Hematopoietic multipotent progenitor cell treated with erythropoietin and hydrocortisone succinate and interleukin-3 and kit ligand, for 6 days (in vitro differentiated cells): ENCODE results near the gene BANP.
"Not testable (repeated sequence)": the region's sequence is repeated elsewhere in the genome, so short reads cannot be mapped to it uniquely, and the experiment has no call there.

ENCODE experiments used
- DNase-seq: peaks from one replicate; pipeline ENCODE4 v3.0.0-alpha.2; 2015

The BANP gene, protein sequence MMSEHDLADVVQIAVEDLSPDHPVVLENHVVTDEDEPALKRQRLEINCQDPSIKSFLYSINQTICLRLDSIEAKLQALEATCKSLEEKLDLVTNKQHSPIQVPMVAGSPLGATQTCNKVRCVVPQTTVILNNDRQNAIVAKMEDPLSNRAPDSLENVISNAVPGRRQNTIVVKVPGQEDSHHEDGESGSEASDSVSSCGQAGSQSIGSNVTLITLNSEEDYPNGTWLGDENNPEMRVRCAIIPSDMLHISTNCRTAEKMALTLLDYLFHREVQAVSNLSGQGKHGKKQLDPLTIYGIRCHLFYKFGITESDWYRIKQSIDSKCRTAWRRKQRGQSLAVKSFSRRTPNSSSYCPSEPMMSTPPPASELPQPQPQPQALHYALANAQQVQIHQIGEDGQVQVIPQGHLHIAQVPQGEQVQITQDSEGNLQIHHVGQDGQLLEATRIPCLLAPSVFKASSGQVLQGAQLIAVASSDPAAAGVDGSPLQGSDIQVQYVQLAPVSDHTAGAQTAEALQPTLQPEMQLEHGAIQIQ

DNA sequence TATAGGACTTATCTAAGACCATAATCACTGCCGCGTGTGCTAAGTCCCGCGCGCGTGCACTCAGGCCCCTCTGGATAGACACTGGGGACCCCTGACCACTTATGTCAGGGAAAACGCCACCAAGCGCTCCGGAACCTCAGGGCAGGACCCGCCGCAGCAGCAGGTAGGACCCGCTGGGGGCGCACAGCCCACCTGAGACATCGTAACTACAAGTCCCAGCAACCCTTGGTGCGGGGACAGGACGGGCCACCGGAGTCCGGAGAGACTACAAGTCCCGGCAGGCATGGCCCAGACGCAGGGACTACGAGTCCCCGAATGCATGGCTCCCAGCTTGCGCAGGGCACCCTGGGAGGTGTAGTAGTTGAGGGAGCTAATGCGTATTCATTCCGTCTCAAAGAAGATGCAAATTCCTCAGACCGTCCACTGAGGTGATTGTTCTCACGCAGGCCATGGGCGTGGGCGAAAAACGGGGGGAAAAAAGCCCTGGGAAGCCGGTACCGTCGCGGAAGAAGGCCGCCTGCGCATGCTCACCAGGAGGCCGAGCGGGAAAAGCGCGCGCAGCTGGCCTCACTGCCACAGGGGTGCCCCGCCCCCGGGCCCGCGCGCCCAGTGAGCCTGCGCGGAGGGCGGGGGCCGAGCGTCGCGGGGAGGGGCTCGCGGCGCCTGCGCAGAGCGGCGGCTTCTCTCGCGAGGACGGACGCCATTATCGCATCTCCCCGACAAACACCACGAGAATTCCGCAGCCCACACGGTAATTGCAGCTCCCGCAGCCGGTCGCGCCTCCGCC is at the start of gene BANP:
BANP (plus strand) TSS at position 670 of the 787 bp plus-strand sequence. CDS start 23,682 bp downstream, outside the sequence.
- DNase-seq, result peak; percentile 99

DNA sequence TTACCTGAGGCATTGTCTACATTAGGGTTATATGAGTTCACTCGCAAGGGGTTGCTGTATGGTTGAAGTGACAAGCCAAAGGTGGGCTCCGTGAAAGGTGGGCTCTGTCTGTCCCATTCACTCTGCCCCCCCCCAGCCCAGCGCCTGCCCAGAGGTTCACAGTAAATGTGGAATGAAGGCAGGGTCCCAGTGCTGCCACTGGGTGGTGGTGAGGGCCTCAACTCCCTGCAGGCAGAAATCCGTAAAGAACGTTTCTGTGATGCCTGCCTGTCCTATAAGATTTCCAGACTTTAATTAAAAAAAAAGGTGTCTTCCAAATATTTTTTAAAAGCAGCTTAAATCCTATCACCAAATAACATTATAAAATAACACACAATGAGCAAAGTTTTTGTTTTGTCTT is 46.3 kb upstream of the BANP start:
- not testable (repeated sequence) for DNase-seq

GRCh38 chr16:87905521-87905920 is 45.7 kb upstream of the BANP start:
- DNase-seq, result not testable (repeated sequence)

GRCh38 chr16:87908101-87908500 is 43.1 kb upstream of the BANP start:
- DNase-seq, result not testable (repeated sequence)

- peak; percentile 72 for DNase-seq
Observed at GRCh38 chr16:87909203-87909935, 41.9 kb upstream of the BANP start.

GRCh38 chr16:87911106-87911763 is 40.0 kb upstream of the BANP start:
- not testable (repeated sequence) for DNase-seq

DNA sequence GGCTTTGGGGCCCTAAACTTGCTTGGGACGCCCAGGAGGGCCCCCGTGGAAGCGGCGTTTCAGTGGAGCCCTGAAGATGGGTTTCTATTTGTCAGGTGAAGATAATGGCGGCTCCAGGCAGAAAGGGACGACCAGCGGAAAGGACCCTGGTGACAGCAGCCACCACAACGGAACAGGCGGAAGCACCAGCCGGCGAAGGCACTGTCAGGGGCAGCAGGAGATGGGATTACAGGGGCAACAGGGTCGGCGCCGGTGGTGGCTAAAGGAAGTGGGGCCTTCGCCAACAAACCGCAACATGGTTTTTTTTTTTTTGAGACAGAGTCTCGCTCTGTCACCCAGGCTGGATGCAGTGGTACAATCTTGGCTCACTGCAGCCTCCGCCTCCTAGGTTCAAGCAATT is 38.5 kb upstream of the BANP start:
- DNase-seq, result not testable (repeated sequence)

DNA sequence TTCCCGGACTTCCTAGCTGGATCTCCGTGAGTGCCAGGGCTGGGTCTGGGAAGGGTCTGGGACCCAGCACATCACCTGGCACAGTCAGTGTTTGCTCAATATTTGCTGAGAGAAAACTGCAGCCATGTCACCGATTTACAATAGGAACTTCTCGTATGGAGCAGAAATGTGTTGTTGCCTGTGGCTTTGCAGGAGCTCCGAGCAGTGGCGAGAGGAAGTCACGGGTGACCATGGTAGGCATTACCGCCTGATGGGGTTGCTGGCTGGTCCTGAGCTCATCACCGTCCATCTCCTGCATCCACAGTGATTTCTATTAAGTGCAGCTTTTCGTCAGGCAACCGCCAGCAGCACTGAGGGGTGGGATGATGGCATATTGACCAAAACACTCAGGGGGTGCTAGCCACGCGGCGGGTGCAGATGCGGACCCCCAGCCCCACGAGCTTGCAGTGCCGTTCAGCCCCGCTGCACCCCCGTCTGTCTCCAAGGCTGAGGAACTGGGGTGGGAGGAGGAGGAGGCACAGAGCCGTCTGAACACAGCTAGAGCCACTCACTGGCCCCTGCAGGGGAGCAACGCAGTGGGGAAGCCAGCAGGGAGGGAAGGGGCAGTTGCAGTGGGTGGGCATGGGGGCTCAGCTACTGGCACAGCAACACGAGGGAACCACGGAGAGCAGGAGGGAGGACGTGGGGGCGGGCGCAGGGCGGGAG is 37.1 kb upstream of the BANP start:
- not testable (repeated sequence) for DNase-seq

DNA sequence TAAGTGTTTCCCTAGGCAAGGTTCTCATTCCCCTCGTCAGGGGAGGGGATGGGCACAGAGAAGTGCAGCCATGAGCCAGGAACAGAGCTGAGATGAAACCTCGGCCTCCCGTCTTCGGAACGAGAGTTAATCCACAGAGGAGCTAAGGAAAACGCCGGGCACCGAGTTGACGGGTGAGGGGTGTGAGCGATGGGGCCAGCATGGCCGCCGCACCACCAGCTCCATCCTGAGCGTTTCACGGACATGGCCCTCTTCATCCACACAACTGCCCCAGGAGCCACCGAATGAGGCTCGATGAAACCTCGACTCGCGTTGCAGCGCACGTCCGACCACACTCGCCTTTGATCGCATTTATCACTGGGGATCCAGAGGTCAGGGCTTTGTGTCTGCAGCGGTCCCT is 36.4 kb upstream of the BANP start:
- DNase-seq, result no peak

DNA sequence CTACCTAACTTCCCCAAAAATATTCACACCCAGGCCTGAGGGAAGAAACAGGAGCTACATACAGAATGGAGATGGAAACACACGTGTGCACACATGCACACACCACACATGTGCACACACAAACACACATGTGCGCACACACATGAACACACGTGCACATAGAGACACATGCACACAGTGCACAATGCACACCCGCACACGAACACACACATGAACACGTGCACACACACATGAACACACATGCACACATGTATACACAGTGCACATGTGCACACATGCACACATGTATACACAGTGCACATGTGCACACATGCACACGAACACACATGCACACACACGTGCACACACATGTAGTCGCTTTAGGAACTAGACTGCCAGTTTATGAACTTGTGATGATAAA is 33.7 kb upstream of the BANP start:
- no peak for DNase-seq

DNA sequence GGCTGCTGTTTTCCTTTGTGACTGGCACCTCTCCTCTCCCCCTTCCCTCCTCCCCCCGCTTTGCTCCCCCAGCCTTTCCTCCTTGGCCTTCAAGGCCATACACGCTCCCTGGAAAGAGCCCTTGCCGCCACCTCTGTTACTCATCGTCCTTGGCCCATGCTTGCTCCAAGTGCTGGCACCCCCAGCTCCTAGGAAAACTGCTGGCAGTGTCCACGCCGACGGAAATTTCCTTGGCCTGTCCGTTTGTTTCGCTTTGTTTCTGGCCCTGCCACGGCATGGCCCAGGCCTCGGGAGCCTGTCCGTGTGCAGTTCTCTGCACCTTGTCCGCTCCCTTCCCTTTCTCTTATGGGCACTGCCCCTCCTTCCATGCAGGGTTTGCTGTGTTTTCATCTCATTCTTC is 32.9 kb upstream of the BANP start:
- no peak for DNase-seq

- no peak for DNase-seq
Observed at GRCh38 chr16:87918866-87919680, 32.2 kb upstream of the BANP start.

- no peak for DNase-seq
Observed at GRCh38 chr16:87919681-87919994, 31.6 kb upstream of the BANP start.

GRCh38 chr16:87921236-87921773 is 29.9 kb upstream of the BANP start:
- DNase-seq, result no peak

- no peak for DNase-seq
Observed at GRCh38 chr16:87922250-87922871, 28.9 kb upstream of the BANP start.

GRCh38 chr16:87924041-87924810 is 27.0 kb upstream of the BANP start:
- DNase-seq, result no peak

DNA sequence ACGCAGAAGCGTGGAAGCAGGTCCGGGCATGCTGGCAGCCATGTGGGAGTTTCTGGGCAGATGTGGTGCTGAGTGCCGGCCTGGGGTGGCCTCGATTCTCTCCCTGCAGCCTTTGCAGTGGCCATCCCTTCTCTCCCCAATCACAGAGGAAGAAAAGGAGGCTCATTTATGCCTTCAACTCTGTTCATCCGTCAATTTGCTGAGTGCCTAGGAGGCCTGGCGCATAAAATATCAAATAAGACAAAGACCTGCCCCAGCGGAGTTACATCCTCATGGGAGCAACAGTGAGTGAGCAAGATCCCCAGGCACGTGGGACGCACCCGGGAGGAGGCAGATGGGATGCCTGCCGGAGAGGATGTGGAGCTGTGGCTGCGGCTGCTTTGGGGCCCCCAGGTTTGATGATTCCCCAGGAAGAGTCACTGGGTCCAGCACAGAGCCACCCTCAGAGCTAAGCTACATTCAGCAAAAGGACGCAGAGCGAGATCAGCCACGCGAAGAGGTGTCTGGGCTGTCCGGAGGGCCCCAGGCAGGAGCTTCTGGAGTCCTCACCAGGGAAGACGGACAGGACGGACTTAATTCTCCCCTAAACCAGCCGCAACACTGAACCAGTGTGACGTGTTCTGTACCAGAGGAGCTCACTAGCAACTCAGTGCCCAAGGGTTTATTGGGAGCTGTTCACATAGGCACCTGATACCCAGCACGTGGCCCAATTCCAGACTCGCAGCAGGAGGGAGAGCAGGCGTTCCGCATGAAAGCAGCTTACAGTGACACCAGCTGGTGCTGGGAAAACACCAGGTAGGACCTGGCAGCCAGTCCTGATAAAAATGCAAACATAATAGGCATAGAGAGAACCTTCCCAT is 26.2 kb upstream of the BANP start:
- DNase-seq, result no peak
